Jurkat, Clone E6-1 (cell line): Measurements from ENCODE around the gene MED13.
A peak's percentile ranks its signal among the peaks of the same experiment; 100 is the strongest.

Experiments
- DNase-seq: peaks from one replicate; pipeline ENCODE4 v3.0.0-alpha.2; 2011; ENCODE audit warnings: low read depth, low spot score
- H3K4me3 ChIP-seq: 2 replicates; pipeline ENCODE4 v1.5.1; 2011; ENCODE audit warnings: mild to moderate bottlenecking, low read length, control low read depth, moderate library complexity

Gene MED13

GRCh38 chr17:62065611-62066468 is 762 bp upstream of the MED13 start:
- peak; percentile 92 for DNase-seq
- peak overlapping the region; percentile 95 for H3K4me3 ChIP-seq

GRCh38 chr17:62064029-62064790 is 868 bp downstream of the MED13 start:
- peak overlapping the region; percentile 95 for H3K4me3 ChIP-seq
- DNase-seq, result peak; percentile 51

- DNase-seq, result no peak
- H3K4me3 ChIP-seq, result no peak overlapping the region
Measured at GRCh38 chr17:62062944-62063343, 2.1 kb downstream of the MED13 start.

DNA sequence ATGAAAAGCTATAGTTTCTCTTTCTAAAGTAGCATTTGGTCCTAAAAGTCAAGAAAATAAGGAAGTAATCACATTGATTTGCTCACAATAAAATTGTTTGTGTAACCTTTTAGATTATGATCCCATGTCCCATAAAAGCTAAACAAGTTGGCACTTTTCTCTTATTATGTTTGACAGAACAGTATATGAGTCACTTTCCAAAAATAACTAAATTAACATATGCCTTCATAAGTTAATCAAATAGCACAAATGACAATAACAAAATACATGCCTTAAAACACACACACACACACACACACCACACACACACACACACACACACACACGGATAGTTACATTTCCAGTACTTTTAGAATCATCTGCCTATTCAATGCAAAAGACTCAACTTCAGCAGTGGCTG is 2.8 kb downstream of the MED13 start:
- no peak for DNase-seq
- H3K4me3 ChIP-seq, result no peak overlapping the region

GRCh38 chr17:62059414-62059813 is 5.7 kb downstream of the MED13 start:
- no peak overlapping the region for H3K4me3 ChIP-seq
- no peak for DNase-seq

- DNase-seq, result no peak
- H3K4me3 ChIP-seq, result no peak overlapping the region
Measured at GRCh38 chr17:62058611-62059010, 6.5 kb downstream of the MED13 start.

- DNase-seq, result no peak
- no peak overlapping the region for H3K4me3 ChIP-seq
Measured at GRCh38 chr17:62057696-62058095, 7.4 kb downstream of the MED13 start.

DNA sequence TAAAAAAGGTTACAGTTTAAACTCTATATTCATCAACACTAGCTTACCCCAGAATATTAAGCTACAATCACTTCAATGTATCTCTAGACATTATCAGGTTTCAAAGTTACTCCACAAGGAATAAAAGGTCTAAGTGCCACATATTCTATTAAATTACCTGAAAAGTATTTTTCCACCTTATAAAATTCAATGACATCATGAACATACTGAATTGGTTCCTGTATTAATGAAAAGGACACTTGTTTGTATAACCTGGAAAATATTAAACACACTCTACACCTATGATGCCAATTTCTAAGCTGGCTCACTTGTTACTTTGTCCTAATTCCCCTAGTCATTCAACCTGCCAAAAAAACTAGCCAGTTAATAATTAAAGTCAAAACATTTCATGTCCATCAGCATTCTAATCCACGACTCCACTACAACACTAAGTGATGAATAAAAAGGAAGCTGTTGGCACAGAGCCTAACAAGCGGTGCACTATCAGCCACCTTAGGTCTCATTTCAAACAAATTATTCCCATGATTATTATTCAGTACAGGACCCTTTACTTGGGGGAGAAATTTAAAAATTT is 12.2 kb downstream of the MED13 start:
- DNase-seq, result no peak

GRCh38 chr17:62051053-62051452 is 14.0 kb downstream of the MED13 start:
- no peak for DNase-seq

More for the DNA sequence above, 12.2 kb downstream of the MED13 start:
- H3K4me3 ChIP-seq, result no peak overlapping the region

DNA sequence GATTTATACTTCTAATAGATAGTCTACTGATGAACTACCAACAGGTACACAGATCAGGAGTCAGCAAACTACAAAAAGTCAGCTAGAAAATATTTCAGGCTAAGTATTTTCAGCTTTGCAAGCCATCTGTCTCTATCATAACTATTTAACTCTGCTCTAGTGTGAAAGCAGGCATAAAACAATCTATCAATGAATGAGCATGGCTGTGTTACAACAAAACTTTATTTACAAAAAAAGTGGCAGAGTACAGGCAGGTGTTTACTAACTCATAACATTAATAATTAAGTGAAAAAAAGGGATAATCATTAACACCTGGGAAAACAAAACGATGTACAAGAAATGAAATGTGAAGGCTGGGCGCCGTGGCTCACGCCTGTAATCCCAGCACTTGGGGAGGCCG is 15.8 kb downstream of the MED13 start:
- no peak overlapping the region for H3K4me3 ChIP-seq
- no peak for DNase-seq

More at GRCh38 chr17:62051053-62051452, 14.0 kb downstream of the MED13 start:
- H3K4me3 ChIP-seq, result no peak overlapping the region

- H3K4me3 ChIP-seq, result no peak overlapping the region
- DNase-seq, result no peak
Measured at GRCh38 chr17:62048262-62048661, 16.8 kb downstream of the MED13 start.

DNA sequence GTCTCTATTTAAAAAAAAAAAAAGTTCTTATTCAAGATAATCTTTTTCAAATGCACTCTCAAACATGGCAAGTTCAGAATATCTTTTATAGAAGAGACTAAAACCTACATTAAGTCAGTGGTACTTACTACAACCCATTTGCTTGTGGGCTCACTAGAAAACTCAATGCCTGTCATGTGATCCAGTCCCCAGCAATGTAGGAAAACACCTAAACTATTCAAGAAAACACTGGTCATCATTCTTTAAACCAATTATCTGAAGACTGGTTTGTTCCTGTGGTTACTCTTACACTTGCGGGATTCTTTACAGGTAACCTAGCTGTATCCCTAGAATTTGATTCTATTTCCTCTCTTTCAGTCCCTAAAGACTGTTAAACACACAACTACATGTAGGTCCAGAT is 19.6 kb downstream of the MED13 start:
- no peak overlapping the region for H3K4me3 ChIP-seq
- DNase-seq, result no peak

GRCh38 chr17:62045109-62045508 is 20.0 kb downstream of the MED13 start:
- H3K4me3 ChIP-seq, result no peak overlapping the region
- no peak for DNase-seq

DNA sequence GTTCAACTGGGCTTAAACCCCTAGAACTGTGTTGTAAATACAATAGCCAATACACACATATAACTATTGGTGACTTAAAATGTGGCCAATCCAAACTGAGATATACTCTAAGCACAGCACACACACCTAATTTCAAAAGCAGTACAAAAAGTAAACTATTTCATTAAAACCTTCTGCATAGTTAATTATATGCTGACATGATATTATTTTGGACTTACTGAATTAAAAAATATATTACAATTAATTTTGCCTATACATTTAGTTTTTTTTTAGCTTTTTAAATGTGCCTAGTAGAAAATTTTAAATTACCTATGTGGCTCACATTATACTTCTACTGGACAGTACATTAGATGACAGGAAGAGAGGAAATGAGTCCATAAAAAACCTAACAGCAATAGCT is 21.5 kb downstream of the MED13 start:
- H3K4me3 ChIP-seq, result no peak overlapping the region
- no peak for DNase-seq

DNA sequence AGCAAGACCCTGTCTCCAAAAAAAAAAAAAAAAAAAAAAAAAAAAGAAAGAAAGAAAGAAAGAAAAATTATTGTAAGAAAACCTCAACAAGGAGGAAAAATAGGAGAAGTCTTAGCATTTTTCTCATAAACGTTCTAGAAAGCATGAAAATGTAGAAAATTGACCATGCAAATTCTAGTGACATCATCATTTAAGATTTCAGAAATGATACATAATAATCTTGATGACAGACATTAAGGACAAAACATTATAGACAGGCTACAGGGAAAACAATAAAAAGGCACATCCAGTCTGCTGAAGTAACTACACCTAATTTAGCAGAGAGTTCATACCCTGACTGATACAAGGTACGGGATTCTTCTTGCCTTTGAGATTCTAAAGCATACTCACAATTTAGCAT is 21.9 kb downstream of the MED13 start:
- no peak for DNase-seq
- no peak overlapping the region for H3K4me3 ChIP-seq

- no peak overlapping the region for H3K4me3 ChIP-seq
- no peak for DNase-seq
Measured at GRCh38 chr17:62038248-62038647, 26.8 kb downstream of the MED13 start.

GRCh38 chr17:62033317-62033716 is 31.8 kb downstream of the MED13 start:
- no peak overlapping the region for H3K4me3 ChIP-seq
- DNase-seq, result no peak

DNA sequence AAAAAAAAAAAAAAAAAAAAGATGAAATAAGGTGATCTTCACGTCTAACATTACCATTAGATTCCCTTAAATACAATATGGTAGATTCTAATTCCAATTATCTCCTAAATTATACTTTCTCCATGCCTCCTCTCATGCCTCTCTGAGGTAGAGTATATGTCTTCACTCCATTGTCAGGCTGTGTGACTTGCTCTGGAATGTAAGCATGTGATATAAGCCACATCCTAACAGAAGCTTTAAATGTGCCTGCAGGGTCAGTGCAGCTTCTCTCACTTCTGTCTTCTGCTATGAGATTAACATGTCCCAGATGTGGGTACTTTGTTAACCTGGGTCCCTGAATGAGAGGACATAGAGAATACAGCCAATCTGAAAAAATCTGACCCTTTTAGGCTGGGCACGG is 32.6 kb downstream of the MED13 start:
- no peak overlapping the region for H3K4me3 ChIP-seq
- peak; percentile 15 for DNase-seq

GRCh38 chr17:62030264-62030663 is 34.8 kb downstream of the MED13 start:
- no peak for DNase-seq
- H3K4me3 ChIP-seq, result no peak overlapping the region

- no peak overlapping the region for H3K4me3 ChIP-seq
- no peak for DNase-seq
Measured at GRCh38 chr17:62024866-62025265, 40.2 kb downstream of the MED13 start.
